Bronchial epithelial cell (primary cell): Measurements from ENCODE around the gene CKB. TPM values are rescaled to one million over a fixed set of nuclear protein-coding genes. Genes with fewer than 3 reads are reported as not detected.

ENCODE experiments used
- DNase-seq: peaks from one replicate; pipeline ENCODE4 v3.0.0-alpha.2; 2010; ENCODE audit warnings: low read depth
- FAIRE-seq: peaks from 2 replicates; lab custom pipeline; 2011; peaks lifted over from hg19 to GRCh38; lab: Jason Lieb, UNC
- H3K27me3 ChIP-seq: 2 replicates; pipeline ENCODE4 v1.5.1; 2011; ENCODE audit warnings: low read length; ENCODE audit not compliant: control insufficient read depth, insufficient read depth
- H3K36me3 ChIP-seq: 2 replicates; pipeline ENCODE4 v1.5.1; 2011; ENCODE audit warnings: low read length; ENCODE audit not compliant: control insufficient read depth, insufficient read depth
- H3K4me3 ChIP-seq: 2 replicates; pipeline ENCODE4 v1.5.1; 2011; ENCODE audit warnings: mild to moderate bottlenecking, low read depth, low read length, control low read depth
- total RNA-seq: library from RNA; depleted of rRNA; stranded (reverse); fragments of >200 nt; gene quantifications from 2 replicates; pipeline ENCODE4 v1.2.1, GENCODE V29; 2014
- TF ChIP-seq, protein P1 (sequence below): IDR thresholded peaks from 2 replicates; pipeline ENCODE4 v1.5.1; 2011; ENCODE audit warnings: mild to moderate bottlenecking, moderate library complexity, low read length, control low read depth, inconsistent platforms; ENCODE audit not compliant: insufficient read depth, severe bottlenecking

Gene CKB
- total RNA-seq, 1 donor from 2014 or later: 31.3 TPM

DNA sequence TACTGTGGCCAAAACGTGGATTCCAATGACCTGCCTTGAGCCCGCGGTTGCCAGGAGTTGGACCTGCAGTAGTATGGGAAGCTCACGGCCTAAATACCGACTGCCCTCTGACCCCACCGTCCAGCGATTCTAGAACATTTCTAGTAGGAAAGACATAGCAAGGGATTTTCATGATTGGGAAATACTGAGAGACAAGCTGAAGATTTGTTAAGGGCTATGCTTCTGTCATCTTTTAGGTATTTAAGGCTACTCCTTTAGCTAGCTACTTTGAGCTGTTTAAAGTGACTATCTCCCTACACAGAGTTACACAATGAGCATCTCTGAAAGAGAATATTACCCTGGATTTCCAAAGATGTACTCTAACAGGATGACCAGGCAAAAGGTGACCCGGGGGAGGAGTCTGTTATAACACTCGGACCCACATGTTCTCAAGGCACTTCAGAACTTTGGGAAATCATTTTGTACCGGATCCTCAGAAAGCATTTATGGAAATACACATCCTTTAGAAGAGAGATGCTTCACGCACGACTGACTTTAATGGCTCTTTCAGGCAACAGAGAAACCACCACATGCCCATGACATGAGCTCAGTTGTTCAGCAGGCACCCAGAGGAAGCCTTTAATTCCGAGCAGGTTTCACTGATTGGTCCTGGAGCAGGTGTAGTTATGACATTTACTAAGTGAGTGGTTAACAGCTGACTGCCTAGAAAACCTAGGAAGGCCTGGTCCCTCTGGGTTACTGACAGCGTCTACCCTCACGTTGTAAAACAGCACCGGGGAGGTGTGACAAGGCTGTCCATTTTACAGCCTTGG, 35.6 kb upstream of the CKB start:
- DNase-seq (no peak), FAIRE-seq (no peak)
- Histone ChIP-seq H3K27me3 (no peaks in the 10 kb centered on the region), H3K4me3 (no peak overlapping the region), H3K36me3 (peaks cover 7% of the 10 kb centered on the region)
- TF ChIP-seq, protein P1, sequence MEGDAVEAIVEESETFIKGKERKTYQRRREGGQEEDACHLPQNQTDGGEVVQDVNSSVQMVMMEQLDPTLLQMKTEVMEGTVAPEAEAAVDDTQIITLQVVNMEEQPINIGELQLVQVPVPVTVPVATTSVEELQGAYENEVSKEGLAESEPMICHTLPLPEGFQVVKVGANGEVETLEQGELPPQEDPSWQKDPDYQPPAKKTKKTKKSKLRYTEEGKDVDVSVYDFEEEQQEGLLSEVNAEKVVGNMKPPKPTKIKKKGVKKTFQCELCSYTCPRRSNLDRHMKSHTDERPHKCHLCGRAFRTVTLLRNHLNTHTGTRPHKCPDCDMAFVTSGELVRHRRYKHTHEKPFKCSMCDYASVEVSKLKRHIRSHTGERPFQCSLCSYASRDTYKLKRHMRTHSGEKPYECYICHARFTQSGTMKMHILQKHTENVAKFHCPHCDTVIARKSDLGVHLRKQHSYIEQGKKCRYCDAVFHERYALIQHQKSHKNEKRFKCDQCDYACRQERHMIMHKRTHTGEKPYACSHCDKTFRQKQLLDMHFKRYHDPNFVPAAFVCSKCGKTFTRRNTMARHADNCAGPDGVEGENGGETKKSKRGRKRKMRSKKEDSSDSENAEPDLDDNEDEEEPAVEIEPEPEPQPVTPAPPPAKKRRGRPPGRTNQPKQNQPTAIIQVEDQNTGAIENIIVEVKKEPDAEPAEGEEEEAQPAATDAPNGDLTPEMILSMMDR: no peak

DNA sequence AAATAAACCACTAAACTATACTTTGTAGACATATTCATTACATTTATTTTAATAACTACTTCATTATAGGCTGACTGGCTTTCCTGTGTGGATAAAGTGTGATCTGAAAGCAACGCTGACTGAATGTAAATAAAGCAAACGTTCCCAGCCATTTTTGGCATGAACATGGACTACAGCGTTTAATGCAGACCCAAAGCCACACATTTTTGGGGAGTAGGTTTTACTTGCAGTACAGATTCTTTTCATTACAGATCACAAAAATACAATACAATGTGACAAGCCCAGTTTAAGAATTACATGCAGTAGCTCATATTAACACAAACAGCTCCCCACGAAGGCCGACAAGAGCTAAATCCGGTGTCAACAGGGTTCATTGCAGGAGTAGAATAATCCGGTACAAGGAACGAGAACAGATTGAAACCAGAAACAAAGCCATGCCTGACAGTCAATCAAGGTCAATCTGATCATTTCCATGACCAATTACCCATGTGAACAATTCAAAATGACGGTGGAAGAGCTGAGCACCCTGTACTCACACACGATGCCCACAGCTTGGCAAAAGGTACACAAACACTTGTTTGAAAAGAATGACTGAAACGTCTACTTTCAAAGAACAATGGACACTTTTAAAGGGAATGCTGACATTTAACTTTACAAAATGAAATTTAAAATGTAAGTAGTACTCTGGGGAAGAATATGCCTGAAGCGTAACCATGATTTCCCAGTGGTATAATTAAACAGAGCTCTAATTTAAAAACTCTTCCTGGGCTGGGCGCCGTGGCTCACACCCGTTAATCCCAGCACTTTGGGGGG, 34.5 kb upstream of the CKB start:
- FAIRE-seq (peak; percentile 40), DNase-seq (no peak)
- TF ChIP-seq, protein P1: no peak
- H3K27me3 ChIP-seq: no peaks in the 10 kb centered on the region
- H3K36me3 ChIP-seq: peaks cover 7% of the 10 kb centered on the region
- H3K4me3 ChIP-seq: no peak overlapping the region

DNA sequence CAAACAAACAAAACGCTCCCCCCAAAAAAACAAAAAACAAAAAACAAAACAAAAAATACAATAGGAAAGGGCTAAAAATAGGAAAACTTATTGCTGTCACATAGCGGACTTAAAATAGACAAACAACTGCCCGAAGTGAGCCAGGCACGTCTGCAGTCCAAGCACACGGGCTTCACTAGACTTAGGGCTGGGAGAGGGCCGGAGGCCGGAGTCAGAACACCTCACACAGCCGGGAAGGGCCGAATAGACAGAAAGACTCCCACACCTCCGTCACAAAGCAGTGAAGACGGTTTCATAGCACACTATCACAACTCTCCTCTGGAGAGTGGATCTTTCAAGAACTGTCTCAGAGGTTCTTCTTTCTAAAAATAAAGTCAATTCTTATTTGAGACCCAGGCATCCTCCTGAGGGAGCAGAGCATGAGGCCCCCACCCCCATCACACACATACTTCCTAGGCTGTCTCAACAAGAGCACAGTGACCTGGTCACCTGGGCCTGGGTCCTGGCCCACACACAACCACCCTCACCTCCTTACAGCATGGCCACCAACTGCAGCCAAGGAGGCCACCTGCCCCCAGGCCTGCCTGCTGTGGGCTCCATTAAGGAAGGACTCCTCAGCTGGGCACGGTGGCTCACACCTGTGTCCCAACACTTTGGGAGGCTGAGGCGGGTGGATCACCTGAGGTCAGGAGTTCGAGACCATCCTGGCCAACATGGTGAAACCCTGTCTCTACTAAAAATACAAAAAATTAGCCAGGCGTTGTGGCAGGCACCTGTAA, 33.1 kb upstream of the CKB start:
- no peak for DNase-seq
- Histone ChIP-seq H3K4me3 (no peak overlapping the region), H3K27me3 (no peaks in the 10 kb centered on the region), H3K36me3 (peaks cover 7% of the 10 kb centered on the region)
- FAIRE-seq: no peak
- TF ChIP-seq, protein P1: no peak

DNA sequence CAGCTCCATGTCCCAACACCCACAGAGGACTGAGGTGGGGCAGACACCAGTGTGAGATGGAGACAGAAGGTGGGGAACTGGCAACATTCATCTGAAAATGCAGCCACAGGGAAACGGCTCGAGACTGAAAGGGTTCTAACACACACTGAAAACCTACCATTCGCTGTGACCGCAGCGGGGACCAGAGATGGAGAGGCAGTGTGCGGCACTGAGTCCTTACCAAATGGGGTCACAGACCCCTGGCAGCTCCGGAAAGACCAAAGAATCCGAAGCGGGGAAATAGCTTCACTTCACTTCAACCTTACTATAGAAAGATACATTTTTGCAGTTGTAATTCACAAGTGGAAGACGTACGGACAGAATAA, 30.2 kb upstream of the CKB start:
- Histone ChIP-seq H3K4me3 (no peak overlapping the region), H3K27me3 (no peaks in the 10 kb centered on the region), H3K36me3 (no peaks in the 10 kb centered on the region)
- no peak for DNase-seq
- TF ChIP-seq, protein P1: no peak
- no peak for FAIRE-seq

DNA sequence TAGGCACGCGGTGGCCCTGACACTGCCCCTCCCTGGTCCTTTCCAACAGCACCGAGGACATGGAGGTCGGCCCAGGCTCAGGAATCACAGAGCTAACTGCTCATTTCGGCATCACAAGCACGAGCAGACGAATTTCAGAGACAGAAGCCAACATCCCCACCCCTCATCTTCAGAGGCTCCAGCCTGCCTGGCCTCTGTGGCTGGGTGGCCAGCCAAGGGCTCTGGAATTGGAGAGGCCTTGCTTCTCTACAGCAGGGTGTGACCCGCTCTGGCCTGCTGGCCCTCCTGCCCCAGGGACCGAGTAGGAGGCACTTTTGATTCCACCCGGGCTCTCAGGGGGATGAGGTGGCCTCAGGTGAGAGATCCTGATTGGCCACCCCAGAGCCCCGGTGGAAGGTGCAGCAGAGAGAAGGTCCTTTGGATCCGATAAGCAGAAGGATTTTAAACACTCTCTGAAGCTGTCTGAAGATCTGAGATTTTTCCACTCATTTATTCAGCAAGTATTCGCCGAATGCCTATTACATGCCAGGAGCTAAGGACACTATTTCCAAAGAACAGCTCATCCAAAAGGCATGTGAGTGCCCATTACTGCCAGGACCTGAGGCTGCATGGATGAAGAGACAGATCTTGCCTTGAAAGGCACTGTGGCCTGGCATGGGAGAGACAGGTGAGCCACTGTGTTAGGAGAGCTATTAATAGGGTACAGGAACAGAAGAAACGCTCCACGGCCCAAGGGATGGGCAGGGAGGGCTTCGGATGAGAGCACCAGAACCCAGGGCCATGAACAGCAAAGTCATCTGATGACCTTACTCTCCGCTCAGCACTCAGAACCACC, 29.6 kb upstream of the CKB start:
- DNase-seq (peak; percentile 44), FAIRE-seq (peak; percentile 36)
- no peak overlapping the region for H3K4me3 ChIP-seq
- TF ChIP-seq, protein P1: no peak
- H3K27me3 ChIP-seq: no peaks in the 10 kb centered on the region
- no peaks in the 10 kb centered on the region for H3K36me3 ChIP-seq
